Panc1 (cell line): Measurements from ENCODE around the gene BHLHE23. TPM values are rescaled to one million over a fixed set of nuclear protein-coding genes. Genes with fewer than 3 reads are reported as not detected.

Experiments
- ATAC-seq: fragments of 200-7000 bp; cut with Tn5 transposase; 2 replicates; pipeline ENCODE4 v1.9.1; 2020; ENCODE audit warnings: mild to moderate bottlenecking, moderate library complexity
- BruUV-seq: library from RNA; stranded (reverse); fragments of 400-500 nt; replicated peaks from 2 replicates; lab custom pipeline; 2021; lab: Mats Ljungman, UMichigan
- CTCF ChIA-PET: fragments of 300-600 bp; sonication (Branson Sonifier 250); formaldehyde crosslinking; loops from one replicate; lab custom pipeline; 2022; ENCODE audit warnings: antibody characterized with exemption; lab: Charles Lee
- POLR2A ChIA-PET: fragments of 300-600 bp; sonication (Branson Sonifier 250); formaldehyde crosslinking; loops from one replicate; lab custom pipeline; 2022; ENCODE audit warnings: antibody characterized with exemption; lab: Charles Lee
- DNase-seq: peaks from one replicate; pipeline ENCODE4 v3.0.0-alpha.2; 2010; ENCODE audit warnings: low read depth, low spot score
- H3K27ac ChIP-seq: 2 replicates; pipeline ENCODE4 v1.5.1; 2011; ENCODE audit warnings: mild to moderate bottlenecking, low read length, inconsistent platforms
- H3K27me3 ChIP-seq: fragments of 200-500 bp; sonication (Bioruptor generic); 2 replicates; pipeline ENCODE4 v1.6.0; 2014; ENCODE audit warnings: low read length, inconsistent platforms; ENCODE audit not compliant: control insufficient read depth, insufficient read depth
- H3K36me3 ChIP-seq: fragments of 200-500 bp; sonication (Bioruptor generic); 2 replicates; pipeline ENCODE4 v1.5.1; 2014; ENCODE audit warnings: inconsistent platforms, mild to moderate bottlenecking, low read length, moderate library complexity; ENCODE audit not compliant: control insufficient read depth, insufficient read depth
- H3K4me1 ChIP-seq: 2 replicates; pipeline ENCODE4 v1.5.1; 2011; ENCODE audit warnings: inconsistent platforms, mild to moderate bottlenecking, low read length, moderate library complexity; ENCODE audit not compliant: control insufficient read depth, insufficient read depth
- H3K4me3 ChIP-seq, 2 experiments: 2 replicates each; pipeline ENCODE4 v1.5.1; 2011 to 2012; ENCODE audit warnings: low read depth in 2 of 2, low read length in 2 of 2, mild to moderate bottlenecking in 2 of 2, inconsistent platforms in 1 of 2, moderate library complexity in 1 of 2
- H3K9me3 ChIP-seq: fragments of 200-500 bp; sonication (Bioruptor generic); 2 replicates; pipeline ENCODE4 v1.5.1; 2014; ENCODE audit warnings: low read depth, mild to moderate bottlenecking, inconsistent platforms, low read length, moderate library complexity; ENCODE audit not compliant: control insufficient read depth, insufficient read depth
- POLR2AphosphoS5 ChIP-seq: IDR thresholded peaks from 2 replicates; pipeline ENCODE4 v1.6.1; 2012; ENCODE audit warnings: mild to moderate bottlenecking, low read depth, low read length, moderate library complexity
- REST ChIP-seq, 2 experiments: IDR thresholded peaks; 2 replicates each; pipeline ENCODE4 v1.6.1; 2011 to 2012; ENCODE audit warnings: low read depth in 2 of 2, control low read depth in 1 of 2, low read length in 1 of 2, mild to moderate bottlenecking in 1 of 2, moderate library complexity in 1 of 2; ENCODE audit not compliant: insufficient read depth in 1 of 2
- SIN3A ChIP-seq: IDR thresholded peaks from 2 replicates; pipeline ENCODE4 v1.6.1; 2012; ENCODE audit warnings: low read depth, mild to moderate bottlenecking, low read length, moderate library complexity, borderline replicate concordance; ENCODE audit not compliant: insufficient read depth
- TCF7L2 ChIP-seq: IDR thresholded peaks from 2 replicates; pipeline ENCODE4 v1.6.1; 2011; ENCODE audit warnings: mild to moderate bottlenecking, low read depth, low read length, inconsistent platforms
- in situ Hi-C: cut with HindIII; loops from 2 replicates; pipeline ENCODE4 v1.10.0; 2016; ENCODE audit warnings: low sequenced_read_pairs, low pct_unique_long_range_greater_than_20kb
- intact Hi-C: fragments of 100-400 bp; cut with micrococcal nuclease; formaldehyde crosslinking; loops from one replicate; pipeline ENCODE4 v1.10.0; 2022; ENCODE audit not compliant: unreplicated experiment
- total RNA-seq: library from RNA; stranded (reverse); gene quantifications from one replicate; pipeline ENCODE4 v1.2.1, GENCODE V29; 2021; ENCODE audit not compliant: unreplicated experiment
- TF ChIP-seq, protein P1 (sequence below): fragments of 450-650 bp; IDR thresholded peaks from 2 replicates; pipeline ENCODE4 v1.5.1; 2017; ENCODE audit warnings: mild to moderate bottlenecking

Gene BHLHE23
- total RNA-seq, 1 experiment from 2014 or later, result not detected

- CTCF ChIA-PET, result no interaction called here
- H3K36me3 ChIP-seq, result no peaks in the 10 kb centered on the region
- BruUV-seq, result no TSS peak
- POLR2A ChIA-PET, result no interaction called here
- intact Hi-C loops, result no loop called here
- H3K4me3 ChIP-seq, result no peak overlapping the region
- TF ChIP-seq REST (IDR thresholded peaks at IDR 0.05; ENCODE audit: insufficient read depth in 1 of 2, low read depth in 2 of 2, low read length in 1 of 2), result no peak
- no peaks in the 10 kb centered on the region for H3K27me3 ChIP-seq
- in situ Hi-C loops, result no loop called here
- H3K27ac ChIP-seq, result no peak overlapping the region
- no peak for ATAC-seq
- H3K9me3 ChIP-seq, result no peaks in the 10 kb centered on the region
- DNase-seq, result no peak
- peaks cover 6% of the 10 kb centered on the region; the same call in 1 of the 2 replicates for H3K4me1 ChIP-seq
These were observed 20.4 kb downstream of the BHLHE23 start for GRCh38 chr20:62986257-62986800.

DNA sequence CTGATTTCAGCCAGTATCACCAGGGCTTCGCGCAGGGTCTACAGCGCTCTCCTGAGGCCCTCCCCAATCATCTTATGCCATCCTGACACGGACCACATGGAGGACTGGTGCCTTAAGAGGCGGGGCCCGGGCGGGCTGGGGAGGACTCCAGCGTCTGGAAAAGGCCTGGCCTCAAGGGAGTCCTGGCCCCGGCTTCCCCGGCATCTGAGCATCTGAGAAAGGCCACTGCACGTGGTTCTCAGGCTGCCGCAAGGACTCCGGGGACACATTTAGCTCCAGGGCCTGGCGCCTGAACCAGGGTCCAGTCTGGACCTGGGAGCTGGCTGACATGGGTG, 21.4 kb downstream of the BHLHE23 start:
- H3K9me3 ChIP-seq, result no peaks in the 10 kb centered on the region
- no peaks in the 10 kb centered on the region for H3K36me3 ChIP-seq
- no peak overlapping the region for H3K4me3 ChIP-seq
- H3K27me3 ChIP-seq, result no peaks in the 10 kb centered on the region
- in situ Hi-C loops (no loop called here), intact Hi-C loops (no loop called here)
- POLR2A ChIA-PET, result no interaction called here
- TF ChIP-seq SIN3A (no peak), REST (IDR thresholded peaks at IDR 0.05; ENCODE audit: insufficient read depth in 1 of 2, low read depth in 2 of 2, low read length in 1 of 2) (no peak), POLR2AphosphoS5 (no peak), TCF7L2 (no peak)
- TF ChIP-seq, protein P1, sequence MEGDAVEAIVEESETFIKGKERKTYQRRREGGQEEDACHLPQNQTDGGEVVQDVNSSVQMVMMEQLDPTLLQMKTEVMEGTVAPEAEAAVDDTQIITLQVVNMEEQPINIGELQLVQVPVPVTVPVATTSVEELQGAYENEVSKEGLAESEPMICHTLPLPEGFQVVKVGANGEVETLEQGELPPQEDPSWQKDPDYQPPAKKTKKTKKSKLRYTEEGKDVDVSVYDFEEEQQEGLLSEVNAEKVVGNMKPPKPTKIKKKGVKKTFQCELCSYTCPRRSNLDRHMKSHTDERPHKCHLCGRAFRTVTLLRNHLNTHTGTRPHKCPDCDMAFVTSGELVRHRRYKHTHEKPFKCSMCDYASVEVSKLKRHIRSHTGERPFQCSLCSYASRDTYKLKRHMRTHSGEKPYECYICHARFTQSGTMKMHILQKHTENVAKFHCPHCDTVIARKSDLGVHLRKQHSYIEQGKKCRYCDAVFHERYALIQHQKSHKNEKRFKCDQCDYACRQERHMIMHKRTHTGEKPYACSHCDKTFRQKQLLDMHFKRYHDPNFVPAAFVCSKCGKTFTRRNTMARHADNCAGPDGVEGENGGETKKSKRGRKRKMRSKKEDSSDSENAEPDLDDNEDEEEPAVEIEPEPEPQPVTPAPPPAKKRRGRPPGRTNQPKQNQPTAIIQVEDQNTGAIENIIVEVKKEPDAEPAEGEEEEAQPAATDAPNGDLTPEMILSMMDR, result no peak
- H3K27ac ChIP-seq, result no peak overlapping the region
- ATAC-seq, result no peak
- BruUV-seq, result no TSS peak
- DNase-seq, result no peak
- H3K4me1 ChIP-seq, result peaks cover 6% of the 10 kb centered on the region; the same call in 1 of the 2 replicates
- CTCF ChIA-PET, result interaction anchor here (0.6 kb wide), 1 partner anchor 485 kb away, joined by 6 read pairs; no protein-coding TSS in a partner anchor
